Measurements from ENCODE around the gene PRKAR1B.

Gene PRKAR1B

GRCh38 chr7:521221-522070, 205.6 kb downstream of the PRKAR1B start:
- no peak for DNase-seq (ENCODE audit: low read depth)

GRCh38 chr7:520503-521161, 206.4 kb downstream of the PRKAR1B start:
- DNase-seq (ENCODE audit: low read depth), result no peak

GRCh38 chr7:519484-520390, 207.3 kb downstream of the PRKAR1B start, which contains the start of gene PDGFA:
Gene PDGFA, minus strand, starts transcription at chr7:519846. Its CDS starts 845 bp downstream, at chr7:519001.
- DNase-seq (ENCODE audit: low read depth), result no peak

- DNase-seq (ENCODE audit: low read depth), result no peak
Observed at GRCh38 chr7:518630-519483, 208.2 kb downstream of the PRKAR1B start.

GRCh38 chr7:517774-518629, 209.1 kb downstream of the PRKAR1B start:
- no peak for DNase-seq (ENCODE audit: low read depth)

GRCh38 chr7:516606-517456, 210.2 kb downstream of the PRKAR1B start:
- DNase-seq (ENCODE audit: low read depth), result peak; percentile 57

- no peak for DNase-seq (ENCODE audit: low read depth)
Observed at GRCh38 chr7:516216-516605, 210.9 kb downstream of the PRKAR1B start.

GRCh38 chr7:515628-516027, 211.5 kb downstream of the PRKAR1B start:
- DNase-seq (ENCODE audit: low read depth), result no peak

GRCh38 chr7:514651-515598, 212.2 kb downstream of the PRKAR1B start:
- no peak for DNase-seq (ENCODE audit: low read depth)

- DNase-seq (ENCODE audit: low read depth), result no peak
Observed at GRCh38 chr7:514242-514641, 212.8 kb downstream of the PRKAR1B start.

- no peak for DNase-seq (ENCODE audit: low read depth)
Observed at GRCh38 chr7:513521-514166, 213.4 kb downstream of the PRKAR1B start.

- no peak for DNase-seq (ENCODE audit: low read depth)
Observed at GRCh38 chr7:512541-513311, 214.4 kb downstream of the PRKAR1B start.

- DNase-seq (ENCODE audit: low read depth), result no peak
Observed at GRCh38 chr7:512146-512510, 215.0 kb downstream of the PRKAR1B start.

- no peak for DNase-seq (ENCODE audit: low read depth)
Observed at GRCh38 chr7:511476-512145, 215.5 kb downstream of the PRKAR1B start.

- DNase-seq (ENCODE audit: low read depth), result no peak
Observed at GRCh38 chr7:510782-511281, 216.2 kb downstream of the PRKAR1B start.

GRCh38 chr7:510131-510481, 217.0 kb downstream of the PRKAR1B start:
- no peak for DNase-seq (ENCODE audit: low read depth)

All from GM04504 (cell line).